ENCODE results near the gene TNIP3. TPM values are rescaled to one million over a fixed set of nuclear protein-coding genes. Genes with fewer than 3 reads are reported as not detected.

The TNIP3 gene
- total RNA-seq, 2 donors from 2014 or later: 0.67 to 3.8 TPM

- ATAC-seq (no peak), DNase-seq (no peak)
- intact Hi-C loops (cut with DNase I, micrococcal nuclease): no loop called here
Observed at GRCh38 chr4:121145430-121145829, 18.7 kb downstream of the TNIP3 start.

GRCh38 chr4:121144021-121144420, 20.1 kb downstream of the TNIP3 start:
- intact Hi-C loops (cut with DNase I, micrococcal nuclease): no loop called here
- DNase-seq (no peak), ATAC-seq (no peak)

GRCh38 chr4:121143131-121143530, 21.0 kb downstream of the TNIP3 start:
- no peak for ATAC-seq
- intact Hi-C loops (cut with DNase I, micrococcal nuclease): no loop called here
- DNase-seq: no peak

DNA sequence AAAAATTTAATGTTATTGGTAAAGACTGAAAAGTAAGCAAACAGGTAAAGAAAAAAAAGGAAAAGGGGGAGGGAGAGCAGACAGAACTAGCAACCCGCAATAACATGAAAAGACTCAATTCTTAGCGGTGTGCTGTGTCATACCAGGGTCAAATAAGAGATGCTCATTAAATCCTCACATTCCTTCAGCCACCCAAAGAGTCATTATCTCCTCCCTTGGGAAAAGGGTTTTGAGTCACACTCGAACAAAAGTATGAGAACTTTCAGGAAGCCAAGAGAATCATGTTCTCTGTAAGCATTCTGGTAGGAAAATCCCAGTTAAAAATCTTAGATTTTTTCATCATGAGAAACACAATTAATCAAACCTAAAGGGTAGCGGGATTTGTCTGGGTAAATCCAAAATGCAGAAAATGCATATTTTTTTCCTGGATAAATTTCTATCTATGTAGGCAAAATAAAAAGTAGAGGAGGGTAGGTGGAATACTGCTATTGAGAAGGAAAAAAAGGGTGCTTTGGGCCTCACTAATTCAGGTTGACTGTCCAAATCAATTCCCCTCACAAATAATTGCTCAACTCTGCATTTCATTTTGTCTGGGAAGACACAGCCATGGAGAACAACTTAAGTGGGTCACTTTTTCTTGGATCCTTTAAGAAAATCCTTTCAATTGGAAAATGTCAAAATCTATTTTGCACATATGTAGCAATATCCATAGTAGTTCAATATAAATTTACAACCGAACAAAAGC, 23.2 kb downstream of the TNIP3 start:
- ATAC-seq (no peak), DNase-seq (no peak)
- intact Hi-C loops (cut with DNase I, micrococcal nuclease): no loop called here

- DNase-seq (no peak), ATAC-seq (no peak)
- intact Hi-C loops (cut with DNase I, micrococcal nuclease): no loop called here
Observed at GRCh38 chr4:121139533-121140222, 24.4 kb downstream of the TNIP3 start.

DNA sequence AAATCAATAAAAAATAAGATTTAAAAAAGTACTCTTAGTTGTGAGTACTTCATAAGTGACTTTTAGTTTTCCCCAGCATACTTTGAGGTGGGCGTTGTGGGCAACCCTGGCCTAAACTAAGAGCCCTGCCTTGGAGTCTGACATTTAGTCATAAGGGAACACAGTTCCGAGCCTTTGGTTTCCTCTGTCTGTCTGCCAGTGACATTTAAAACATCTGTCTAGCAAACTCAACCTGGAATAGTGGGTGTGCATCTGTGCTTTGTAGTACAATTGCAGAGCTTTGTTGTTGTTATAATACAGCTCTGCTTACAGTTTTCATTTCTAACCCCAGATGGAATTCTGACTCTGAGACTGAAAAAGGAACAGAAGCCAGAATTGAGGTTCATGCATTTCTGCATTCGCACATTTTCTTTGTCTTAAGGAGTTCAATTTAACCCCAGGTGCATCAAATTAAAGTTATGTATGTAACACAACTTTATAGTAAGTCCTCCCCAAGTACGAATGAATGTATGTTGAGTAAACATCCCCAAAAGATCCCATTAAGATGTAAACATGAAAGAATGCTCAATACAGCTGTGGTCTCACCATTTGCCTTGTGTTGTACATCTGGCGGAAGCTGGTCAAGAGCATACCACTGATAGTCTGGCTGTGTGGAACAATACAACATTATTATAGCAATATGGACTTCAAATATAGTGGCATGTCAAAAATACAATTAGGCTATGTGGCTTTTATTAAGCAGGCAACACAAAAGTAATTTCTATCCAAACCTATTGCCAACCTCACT, 25.9 kb downstream of the TNIP3 start:
- ATAC-seq (no peak), DNase-seq (no peak)
- intact Hi-C loops (cut with DNase I, micrococcal nuclease): no loop called here

GRCh38 chr4:121130326-121130660, 33.8 kb downstream of the TNIP3 start:
- intact Hi-C loops (cut with DNase I, micrococcal nuclease): no loop called here
- DNase-seq (no peak), ATAC-seq (no peak)

- intact Hi-C loops (cut with DNase I, micrococcal nuclease): no loop called here
- DNase-seq (no peak), ATAC-seq (no peak)
Observed at GRCh38 chr4:121129606-121130325, 34.4 kb downstream of the TNIP3 start.

DNA sequence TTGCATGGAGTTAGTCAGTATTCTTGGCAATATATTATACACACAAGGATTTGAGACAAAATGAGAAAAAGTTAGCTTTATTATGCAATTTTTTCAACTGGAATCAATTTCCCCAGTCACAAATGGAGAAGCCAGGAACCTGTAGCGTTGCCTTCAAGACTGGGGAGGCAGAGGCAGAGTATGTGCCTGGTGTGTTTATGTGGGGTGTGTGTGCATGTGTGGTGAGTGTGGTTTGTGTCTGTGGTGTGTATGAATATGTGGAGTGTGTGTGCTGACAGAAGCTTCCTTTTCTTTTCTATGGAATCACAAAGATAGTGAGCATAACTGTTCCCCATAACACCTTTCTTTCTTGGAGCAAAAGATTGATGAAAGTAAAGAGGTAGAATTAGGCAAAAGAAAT, 37.0 kb downstream of the TNIP3 start:
- DNase-seq (no peak), ATAC-seq (no peak)
- intact Hi-C loops (cut with DNase I, micrococcal nuclease): no loop called here

- ATAC-seq (no peak), DNase-seq (no peak)
- intact Hi-C loops (cut with DNase I, micrococcal nuclease): no loop called here
Observed at GRCh38 chr4:121126449-121127006, 37.6 kb downstream of the TNIP3 start.

DNA sequence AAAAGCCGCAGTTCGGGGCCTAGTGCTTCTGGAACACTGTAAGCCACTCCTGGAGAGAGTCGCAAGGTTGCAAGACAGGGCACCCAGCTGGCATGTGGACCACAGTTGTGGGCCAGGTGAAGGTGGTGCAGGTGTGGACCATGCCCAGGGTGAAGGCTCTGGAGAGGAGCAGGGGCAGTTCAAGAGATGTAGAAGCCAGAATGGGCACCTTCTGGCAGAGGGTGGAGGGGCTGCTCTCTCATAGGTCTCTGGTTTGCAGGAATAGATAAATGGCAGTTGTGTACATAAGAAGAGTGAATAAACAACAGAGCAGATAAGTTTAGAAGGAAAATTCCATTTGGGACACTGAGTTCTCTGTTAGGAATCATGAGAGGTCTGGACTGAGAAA, 38.6 kb downstream of the TNIP3 start:
- DNase-seq (no peak), ATAC-seq (no peak)
- intact Hi-C loops (cut with DNase I, micrococcal nuclease): no loop called here

GRCh38 chr4:121122661-121123060, 41.5 kb downstream of the TNIP3 start:
- no peak for ATAC-seq
- intact Hi-C loops (cut with DNase I, micrococcal nuclease): no loop called here
- no peak for DNase-seq

DNA sequence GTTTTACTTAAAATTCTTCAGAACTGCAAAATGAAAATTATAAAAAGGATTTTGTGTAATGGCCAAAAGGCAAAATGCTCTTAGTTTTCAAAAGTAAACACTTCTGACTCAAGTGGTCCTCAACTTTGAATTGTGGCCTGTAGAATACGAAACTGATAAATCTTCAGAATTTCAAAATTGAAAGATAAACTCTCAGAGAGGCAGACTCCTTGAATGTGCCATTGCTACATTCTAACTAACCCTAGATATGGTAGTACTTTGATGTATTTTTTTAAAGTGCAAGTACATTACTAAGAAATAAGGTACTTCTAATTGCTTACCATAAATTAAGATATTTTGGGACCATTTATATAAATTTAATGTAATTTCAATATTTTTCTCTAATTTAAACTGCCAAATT, 44.4 kb downstream of the TNIP3 start:
- intact Hi-C loops (cut with DNase I, micrococcal nuclease): no loop called here
- ATAC-seq (no peak), DNase-seq (no peak)

DNA sequence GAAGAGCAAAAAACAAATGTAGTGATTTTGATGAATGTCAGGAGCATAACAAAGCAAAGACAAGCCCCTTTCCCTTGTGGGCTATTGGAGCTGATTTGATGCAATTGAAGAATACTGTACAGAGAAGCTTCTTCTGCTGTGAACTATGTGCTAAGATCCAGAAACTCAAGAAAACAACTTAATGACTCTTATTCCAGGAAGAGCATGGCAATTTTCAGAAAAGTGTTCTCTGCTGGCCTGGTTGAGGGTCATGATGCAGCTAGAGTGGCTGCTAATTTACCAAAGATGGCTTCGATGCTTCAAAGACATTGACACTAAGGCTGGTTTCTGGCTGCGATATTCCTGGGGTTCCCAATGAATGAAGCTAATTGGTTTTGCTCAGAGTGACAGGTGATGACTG, 45.8 kb downstream of the TNIP3 start:
- intact Hi-C loops (cut with DNase I, micrococcal nuclease): no loop called here
- DNase-seq: no peak
- no peak for ATAC-seq

DNA sequence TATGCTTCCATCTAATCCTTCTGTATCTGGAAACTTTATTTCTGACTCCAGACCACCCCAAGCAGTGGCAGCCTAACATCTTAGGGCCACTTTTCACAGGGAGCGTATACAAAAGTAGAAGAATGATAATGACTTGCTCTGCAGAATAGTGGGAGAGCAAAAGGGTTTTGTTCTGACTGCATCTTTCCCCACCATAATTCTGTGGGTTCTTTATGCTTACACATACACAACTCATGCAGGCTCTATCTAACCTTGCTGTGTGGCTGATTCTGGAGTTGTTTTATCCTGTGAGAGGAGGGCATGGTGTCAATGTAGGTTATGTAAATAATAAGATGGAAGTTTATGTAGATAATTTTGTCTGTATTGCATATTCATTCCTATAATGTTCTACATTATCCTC, 49.4 kb downstream of the TNIP3 start:
- intact Hi-C loops (cut with DNase I, micrococcal nuclease): no loop called here
- ATAC-seq: no peak
- DNase-seq: no peak

DNA sequence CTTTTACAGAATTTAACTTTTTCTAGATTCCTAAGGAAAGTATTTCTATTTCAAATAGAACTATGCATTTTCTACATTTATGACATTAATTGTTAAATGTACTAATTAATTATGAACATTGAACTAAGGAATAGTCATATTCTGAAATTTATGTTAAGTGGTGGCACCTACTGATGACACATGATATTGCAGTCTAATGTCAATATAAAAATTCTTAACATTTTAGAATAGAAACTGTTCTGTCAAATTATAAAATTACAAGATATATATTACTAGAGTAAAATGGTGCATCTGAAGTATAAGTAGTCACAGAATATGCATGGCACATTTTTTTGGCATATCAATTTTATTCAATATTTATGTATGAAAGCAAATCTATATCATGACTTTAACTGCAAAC, 51.6 kb downstream of the TNIP3 start:
- ATAC-seq (no peak), DNase-seq (no peak)
- intact Hi-C loops (cut with DNase I, micrococcal nuclease): no loop called here

DNA sequence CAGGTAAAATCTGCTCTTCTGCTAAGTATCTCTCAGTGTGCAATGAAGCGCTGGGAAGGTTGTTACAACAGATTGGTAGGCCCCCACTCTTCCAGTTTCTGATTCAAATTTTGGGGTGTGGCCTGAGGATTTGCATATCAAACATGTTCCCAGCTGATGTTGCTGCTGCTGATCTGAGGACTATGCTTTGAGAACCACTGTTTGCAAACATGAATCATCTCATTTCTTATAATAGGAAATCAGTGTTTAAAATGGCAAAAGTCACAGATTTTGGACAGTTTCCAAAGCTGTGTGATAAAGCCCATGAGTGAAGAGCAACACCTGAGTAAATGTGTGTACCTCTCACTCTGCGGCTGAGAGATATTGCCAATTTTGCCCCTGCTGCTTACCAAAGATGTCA, 55.6 kb downstream of the TNIP3 start:
- ATAC-seq: no peak
- intact Hi-C loops (cut with DNase I, micrococcal nuclease): no loop called here
- DNase-seq: no peak

- intact Hi-C loops (cut with DNase I, micrococcal nuclease): no loop called here
- DNase-seq (no peak), ATAC-seq (no peak)
Observed at GRCh38 chr4:121107507-121107906, 56.6 kb downstream of the TNIP3 start.

- no peak for ATAC-seq
- DNase-seq: no peak
- intact Hi-C loops (cut with DNase I, micrococcal nuclease): no loop called here
Observed at GRCh38 chr4:121100093-121100775, 63.9 kb downstream of the TNIP3 start.

Measured in left colon (tissue), 2 donors.